ENCODE measurements around the gene CFAP206. TPM values are rescaled to one million over a fixed set of nuclear protein-coding genes. Genes with fewer than 3 reads are reported as not detected.
A peak's percentile ranks its signal among the peaks of the same experiment; 100 is the strongest.

The CFAP206 gene
- total and polyA plus RNA-seq, 10 of the 15 experiments (the other 5 are each of a cell fraction or from before 2014, with no cell fraction given) = 0.04 to 0.24 (median 0.09) TPM; not detected in 6

- TF ChIP-seq, protein P1, sequence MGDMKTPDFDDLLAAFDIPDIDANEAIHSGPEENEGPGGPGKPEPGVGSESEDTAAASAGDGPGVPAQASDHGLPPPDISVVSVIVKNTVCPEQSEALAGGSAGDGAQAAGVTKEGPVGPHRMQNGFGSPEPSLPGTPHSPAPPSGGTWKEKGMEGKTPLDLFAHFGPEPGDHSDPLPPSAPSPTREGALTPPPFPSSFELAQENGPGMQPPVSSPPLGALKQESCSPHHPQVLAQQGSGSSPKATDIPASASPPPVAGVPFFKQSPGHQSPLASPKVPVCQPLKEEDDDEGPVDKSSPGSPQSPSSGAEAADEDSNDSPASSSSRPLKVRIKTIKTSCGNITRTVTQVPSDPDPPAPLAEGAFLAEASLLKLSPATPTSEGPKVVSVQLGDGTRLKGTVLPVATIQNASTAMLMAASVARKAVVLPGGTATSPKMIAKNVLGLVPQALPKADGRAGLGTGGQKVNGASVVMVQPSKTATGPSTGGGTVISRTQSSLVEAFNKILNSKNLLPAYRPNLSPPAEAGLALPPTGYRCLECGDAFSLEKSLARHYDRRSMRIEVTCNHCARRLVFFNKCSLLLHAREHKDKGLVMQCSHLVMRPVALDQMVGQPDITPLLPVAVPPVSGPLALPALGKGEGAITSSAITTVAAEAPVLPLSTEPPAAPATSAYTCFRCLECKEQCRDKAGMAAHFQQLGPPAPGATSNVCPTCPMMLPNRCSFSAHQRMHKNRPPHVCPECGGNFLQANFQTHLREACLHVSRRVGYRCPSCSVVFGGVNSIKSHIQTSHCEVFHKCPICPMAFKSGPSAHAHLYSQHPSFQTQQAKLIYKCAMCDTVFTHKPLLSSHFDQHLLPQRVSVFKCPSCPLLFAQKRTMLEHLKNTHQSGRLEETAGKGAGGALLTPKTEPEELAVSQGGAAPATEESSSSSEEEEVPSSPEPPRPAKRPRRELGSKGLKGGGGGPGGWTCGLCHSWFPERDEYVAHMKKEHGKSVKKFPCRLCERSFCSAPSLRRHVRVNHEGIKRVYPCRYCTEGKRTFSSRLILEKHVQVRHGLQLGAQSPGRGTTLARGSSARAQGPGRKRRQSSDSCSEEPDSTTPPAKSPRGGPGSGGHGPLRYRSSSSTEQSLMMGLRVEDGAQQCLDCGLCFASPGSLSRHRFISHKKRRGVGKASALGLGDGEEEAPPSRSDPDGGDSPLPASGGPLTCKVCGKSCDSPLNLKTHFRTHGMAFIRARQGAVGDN (IDR thresholded peaks at IDR 0.05) = no peak
- TF ChIP-seq HDAC2 (IDR thresholded peaks at IDR 0.05) (no peak), HCFC1 (IDR thresholded peaks at IDR 0.05; ENCODE audit: low read length) (no peak), KAT2A (conservative IDR thresholded peaks at IDR 0.05; ENCODE audit: control insufficient read depth, low read depth, low read length) (no peak), GATAD2B (conservative IDR thresholded peaks at IDR 0.05; ENCODE audit: low read depth) (no peak), JUNB (IDR thresholded peaks at IDR 0.05) (no peak), ZSCAN29 (IDR thresholded peaks at IDR 0.05) (no peak), ZBTB40 (IDR thresholded peaks at IDR 0.05; ENCODE audit: borderline replicate concordance) (no peak), CEBPB (IDR thresholded peaks at IDR 0.05; ENCODE audit: borderline replicate concordance in 1 of 2, low read depth in 2 of 2, low read length in 2 of 2) (no peak), EZH2 (IDR thresholded peaks at IDR 0.05; ENCODE audit: borderline replicate concordance, control insufficient read depth, low read depth, low read length) (no peak), CHD2 (IDR thresholded peaks at IDR 0.05; ENCODE audit: borderline replicate concordance, low read depth, low read length) (no peak), ZNF24 (IDR thresholded peaks at IDR 0.05) (peak; percentile 67; the same call in 1 of the 2 replicates), SPI1 (IDR thresholded peaks at IDR 0.05; ENCODE audit: borderline replicate concordance, insufficient read depth, low read depth, low read length) (peak; percentile 79), MLLT1 (IDR thresholded peaks at IDR 0.05) (peak; percentile 29; the same call in 1 of the 2 replicates), NFYA (IDR thresholded peaks at IDR 0.05; ENCODE audit: borderline replicate concordance, low read depth, low read length) (no peak)
- TF ChIP-seq, protein P2, sequence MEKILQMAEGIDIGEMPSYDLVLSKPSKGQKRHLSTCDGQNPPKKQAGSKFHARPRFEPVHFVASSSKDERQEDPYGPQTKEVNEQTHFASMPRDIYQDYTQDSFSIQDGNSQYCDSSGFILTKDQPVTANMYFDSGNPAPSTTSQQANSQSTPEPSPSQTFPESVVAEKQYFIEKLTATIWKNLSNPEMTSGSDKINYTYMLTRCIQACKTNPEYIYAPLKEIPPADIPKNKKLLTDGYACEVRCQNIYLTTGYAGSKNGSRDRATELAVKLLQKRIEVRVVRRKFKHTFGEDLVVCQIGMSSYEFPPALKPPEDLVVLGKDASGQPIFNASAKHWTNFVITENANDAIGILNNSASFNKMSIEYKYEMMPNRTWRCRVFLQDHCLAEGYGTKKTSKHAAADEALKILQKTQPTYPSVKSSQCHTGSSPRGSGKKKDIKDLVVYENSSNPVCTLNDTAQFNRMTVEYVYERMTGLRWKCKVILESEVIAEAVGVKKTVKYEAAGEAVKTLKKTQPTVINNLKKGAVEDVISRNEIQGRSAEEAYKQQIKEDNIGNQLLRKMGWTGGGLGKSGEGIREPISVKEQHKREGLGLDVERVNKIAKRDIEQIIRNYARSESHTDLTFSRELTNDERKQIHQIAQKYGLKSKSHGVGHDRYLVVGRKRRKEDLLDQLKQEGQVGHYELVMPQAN (conservative IDR thresholded peaks at IDR 0.05) = no peak
These were observed 87.1 kb downstream of the CFAP206 start (continued) for GRCh38 chr6:87494761-87495422.
